DMS153 (cell line): ENCODE data around the gene ADAM10.
"Not testable (repeated sequence)": the region's sequence is repeated elsewhere in the genome, so short reads cannot be mapped to it uniquely, and the experiment has no call there.

Experiments
- DNase-seq: peaks from one replicate; lab custom pipeline; 2025; lab: John Stamatoyannopoulos, UW

ADAM10 gene

GRCh38 chr15:58671186-58671585 lies 78.3 kb downstream of the ADAM10 start:
- no peak for DNase-seq

- no peak for DNase-seq
Observed at GRCh38 chr15:58669108-58669507, 80.4 kb downstream of the ADAM10 start.

- DNase-seq = no peak
Observed at GRCh38 chr15:58666957-58667356, 82.5 kb downstream of the ADAM10 start.

GRCh38 chr15:58665672-58666071 lies 83.8 kb downstream of the ADAM10 start:
- DNase-seq = no peak

- DNase-seq = no peak
Observed at GRCh38 chr15:58650102-58650501, 99.4 kb downstream of the ADAM10 start.

- DNase-seq = no peak
Observed at GRCh38 chr15:58649175-58649574, 100.3 kb downstream of the ADAM10 start.

- DNase-seq = no peak
Observed at GRCh38 chr15:58643996-58644395, 105.5 kb downstream of the ADAM10 start.

GRCh38 chr15:58641660-58642059 lies 107.8 kb downstream of the ADAM10 start:
- peak; percentile 5 for DNase-seq

- DNase-seq = no peak
Observed at GRCh38 chr15:58639992-58640391, 109.5 kb downstream of the ADAM10 start.

- no peak for DNase-seq
Observed at GRCh38 chr15:58639002-58639756, 110.3 kb downstream of the ADAM10 start.

- no peak for DNase-seq
Observed at GRCh38 chr15:58632789-58633188, 116.7 kb downstream of the ADAM10 start.

- DNase-seq = no peak
Observed at GRCh38 chr15:58631319-58631718, 118.2 kb downstream of the ADAM10 start.

- no peak for DNase-seq
Observed at GRCh38 chr15:58629625-58630024, 119.9 kb downstream of the ADAM10 start.

- no peak for DNase-seq
Observed at GRCh38 chr15:58628206-58628947, 121.1 kb downstream of the ADAM10 start.

- no peak for DNase-seq
Observed at GRCh38 chr15:58627701-58628100, 121.8 kb downstream of the ADAM10 start.

- no peak for DNase-seq
Observed at GRCh38 chr15:58627046-58627445, 122.5 kb downstream of the ADAM10 start.

GRCh38 chr15:58626378-58626777 lies 123.1 kb downstream of the ADAM10 start:
- DNase-seq = no peak

GRCh38 chr15:58622877-58623276 lies 126.6 kb downstream of the ADAM10 start:
- DNase-seq = no peak

GRCh38 chr15:58620268-58620667 lies 129.2 kb downstream of the ADAM10 start:
- not testable (repeated sequence) for DNase-seq

- no peak for DNase-seq
Observed at GRCh38 chr15:58616171-58616570, 133.3 kb downstream of the ADAM10 start.

GRCh38 chr15:58611731-58612676 lies 137.5 kb downstream of the ADAM10 start:
- no peak for DNase-seq

- no peak for DNase-seq
Observed at GRCh38 chr15:58608711-58609110, 140.8 kb downstream of the ADAM10 start.
